HepG2 (cell line): Measurements from ENCODE around the gene SRSF2. TPM values are rescaled to one million over a fixed set of nuclear protein-coding genes. Genes with fewer than 3 reads are reported as not detected.

Source experiments
- EP300 ChIP-seq, 3 experiments: sonication (generic) in 1 of 3; formaldehyde crosslinking in 1 of 3; IDR thresholded peaks; 2 replicates each; pipeline versions ENCODE4 v1.5.1 to v1.6.1; 2011 to 2020; ENCODE audit warnings: low read depth in 2 of 3, low read length in 2 of 3, borderline replicate concordance in 1 of 3, improper control_type of control experiment in 1 of 3, mild to moderate bottlenecking in 1 of 3, missing genetic modification reagents in 1 of 3, moderate library complexity in 1 of 3
- GMEB1 ChIP-seq: sonication (generic); formaldehyde crosslinking; IDR thresholded peaks from 2 replicates; pipeline ENCODE4 v1.5.1; 2020; ENCODE audit warnings: missing genetic modification reagents, mild to moderate bottlenecking, borderline replicate concordance
- HMGXB4 ChIP-seq, 2 experiments: sonication (generic) in 1 of 2; formaldehyde crosslinking in 1 of 2; IDR thresholded peaks; 2 replicates each; pipeline versions ENCODE4 v1.4.0 to v1.6.1; 2018 to 2020; ENCODE audit warnings: missing genetic modification reagents in 2 of 2, borderline replicate concordance in 1 of 2, low read depth in 1 of 2, mild to moderate bottlenecking in 1 of 2, missing biosample characterization in 1 of 2
- KAT8 ChIP-seq: IDR thresholded peaks from 2 replicates; pipeline ENCODE4 v1.6.1; 2016; ENCODE audit warnings: missing genetic modification reagents, missing compliant biosample characterization
- LRRFIP1 ChIP-seq: sonication (generic); formaldehyde crosslinking; conservative IDR thresholded peaks from 2 replicates; pipeline ENCODE4 v1.4.0; 2020; ENCODE audit warnings: missing genetic modification reagents
- MNT ChIP-seq: fragments of 450-650 bp; IDR thresholded peaks from 2 replicates; pipeline ENCODE4 v1.6.1; 2016
- NBN ChIP-seq: fragments of 450-650 bp; conservative IDR thresholded peaks from 2 replicates; pipeline ENCODE4 v1.6.1; 2017
- NR2F6 ChIP-seq, 2 experiments: IDR thresholded peaks; 2 replicates each; pipeline ENCODE4 v1.6.1; 2016; ENCODE audit warnings: antibody characterized with exemption in 1 of 2, mild to moderate bottlenecking in 1 of 2
- SMYD3 ChIP-seq: sonication (generic); formaldehyde crosslinking; IDR thresholded peaks from 2 replicates; pipeline ENCODE4 v1.8.1; 2023; ENCODE audit warnings: mild to moderate bottlenecking, missing genetic modification reagents
- TCF7 ChIP-seq: sonication (generic); IDR thresholded peaks from 2 replicates; pipeline ENCODE4 v1.6.1; 2016; ENCODE audit warnings: antibody characterized with exemption, low read depth
- ZNF138 ChIP-seq: sonication (generic); formaldehyde crosslinking; IDR thresholded peaks from 2 replicates; pipeline ENCODE4 v1.5.0; 2020; ENCODE audit warnings: mild to moderate bottlenecking, low read depth, missing genetic modification reagents
- ZNF687 ChIP-seq: sonication (generic); formaldehyde crosslinking; IDR thresholded peaks from 2 replicates; pipeline ENCODE4 v1.5.1; 2020; ENCODE audit warnings: mild to moderate bottlenecking, missing genetic modification reagents, moderate library complexity
- ZNF784 ChIP-seq: sonication (generic); formaldehyde crosslinking; IDR thresholded peaks from 2 replicates; pipeline ENCODE4 v1.5.1; 2020; ENCODE audit warnings: missing genetic modification reagents, mild to moderate bottlenecking, borderline replicate concordance
- polyA plus RNA-seq, 8 experiments: library from polyadenylated mRNA; depleted of rRNA in 3 of 8; stranded (reverse) in 7 of 8; unstranded in 1 of 8; fragments of >200 nt; fragmentation: Illumina TruSeq in 4 of 8; extraction: Trizol in 4 of 8; gene quantifications; 2 replicates each; pipeline versions ENCODE4 v1.2.1 to v1.2.3, GENCODE V29; 2011 to 2016; ENCODE audit warnings: low read depth in 4 of 8, missing spikeins in 1 of 8, mixed read lengths in 1 of 8; ENCODE audit not compliant: insufficient read depth in 1 of 8
- total RNA-seq, 5 experiments: library from RNA; depleted of rRNA; stranded (reverse); fragments of >200 nt; fragmentation: Illumina TruSeq; extraction: Trizol; gene quantifications; 2 replicates each; pipeline ENCODE4 v1.2.3, GENCODE V29; 2016; ENCODE audit warnings: low read depth in 1 of 5

Gene SRSF2
- total and polyA plus RNA-seq, 2 of the 13 experiments (the other 11 are each of a cell fraction or from before 2014, with no cell fraction given): 306 to 319 TPM

GRCh38 chr17:76691379-76692191 is 45.5 kb downstream of the SRSF2 start (continued):
- TF ChIP-seq NR2F6 (IDR thresholded peaks at IDR 0.05) (peak; percentile 76), NR2F6 (CRISPR knock-in tag; IDR thresholded peaks at IDR 0.05) (peak; percentile 85), LRRFIP1 (CRISPR knock-in tag) (no peak), TCF7 (0 out of 2 replicates have a peak, but pooled peaks have one; percentile 26), ZNF784 (CRISPR knock-in tag) (peak; percentile 14; the same call in 1 of the 2 replicates), HMGXB4 (CRISPR knock-in tag; IDR thresholded peaks at IDR 0.05; ENCODE audit: borderline replicate concordance in 1 of 2, low read depth in 1 of 2) (no peak; a peak in 1 of 4 replicates), ZNF138 (CRISPR knock-in tag) (peak; percentile 25; the same call in 1 of the 2 replicates), NBN (no peak), KAT8 (CRISPR knock-in tag) (peak; percentile 83; the same call in 1 of the 2 replicates), SMYD3 (peak; percentile 58; the same call in 1 of the 2 replicates), ZNF687 (CRISPR knock-in tag) (peak; percentile 88), MNT (peak; percentile 79), EP300 (IDR thresholded peaks at IDR 0.05; ENCODE audit: low read depth in 2 of 2, low read length in 2 of 2) (peak in 1 of 2 experiments; percentile 56; a peak in 1 of 4 replicates), EP300 (CRISPR knock-in tag; IDR thresholded peaks at IDR 0.05; ENCODE audit: borderline replicate concordance) (0 out of 2 replicates have a peak, but pooled peaks have one; percentile 9), GMEB1 (CRISPR knock-in tag) (peak; percentile 42; the same call in 1 of the 2 replicates)
